GM21723 (cell line): ENCODE results near the gene INTS6.
A peak's percentile ranks its signal among the peaks of the same experiment; 100 is the strongest.

Experiments used
- ATAC-seq: cut with Tn5 transposase; IDR thresholded peaks from one replicate; pipeline ENCODE4 v1.9.1; 2021; ENCODE audit warnings: mild to moderate bottlenecking, moderate library complexity; ENCODE audit not compliant: unreplicated experiment

The INTS6 gene

GRCh38 chr13:51452361-51453206 is at the start of gene INTS6:
Gene INTS6, minus strand, starts transcription at chr13:51453036. Its CDS starts 511 bp downstream, at chr13:51452525.
- ATAC-seq = peak; percentile 72

- peak; percentile 98 for ATAC-seq
These were observed 49.4 kb upstream of the INTS6 start for GRCh38 chr13:51502153-51502651.

GRCh38 chr13:51501592-51502152 is 48.8 kb upstream of the INTS6 start:
- peak; percentile 50 for ATAC-seq

- ATAC-seq = no peak
These were observed 48.3 kb upstream of the INTS6 start for GRCh38 chr13:51501096-51501495.

GRCh38 chr13:51500687-51501086 is 47.9 kb upstream of the INTS6 start:
- no peak for ATAC-seq

GRCh38 chr13:51499841-51500240 is 47.0 kb upstream of the INTS6 start:
- no peak for ATAC-seq

- ATAC-seq = no peak
These were observed 42.5 kb upstream of the INTS6 start for GRCh38 chr13:51495316-51495715.

GRCh38 chr13:51494156-51494555 is 41.3 kb upstream of the INTS6 start:
- ATAC-seq = no peak

GRCh38 chr13:51488212-51488611 is 35.4 kb upstream of the INTS6 start:
- ATAC-seq = no peak

GRCh38 chr13:51481656-51482055 is 28.8 kb upstream of the INTS6 start:
- no peak for ATAC-seq

GRCh38 chr13:51479199-51479523 is 26.3 kb upstream of the INTS6 start:
- ATAC-seq = no peak

GRCh38 chr13:51478418-51479198 is 25.8 kb upstream of the INTS6 start:
- no peak for ATAC-seq

- ATAC-seq = no peak
These were observed 25.0 kb upstream of the INTS6 start for GRCh38 chr13:51477653-51478324.

- ATAC-seq = no peak
These were observed 24.3 kb upstream of the INTS6 start for GRCh38 chr13:51477149-51477548.

GRCh38 chr13:51475727-51476501 is 23.1 kb upstream of the INTS6 start:
- ATAC-seq = no peak

- no peak for ATAC-seq
These were observed 17.0 kb upstream of the INTS6 start for GRCh38 chr13:51469790-51470189.

- no peak for ATAC-seq
These were observed 14.9 kb upstream of the INTS6 start for GRCh38 chr13:51467730-51468129.

- no peak for ATAC-seq
These were observed 12.3 kb upstream of the INTS6 start for GRCh38 chr13:51465124-51465523.

- ATAC-seq = no peak
These were observed 4.4 kb upstream of the INTS6 start for GRCh38 chr13:51457086-51457815.

GRCh38 chr13:51456510-51456909 is 3.7 kb upstream of the INTS6 start:
- no peak for ATAC-seq
